SK-N-SH treated with all-trans-retinoic acid at 6 μM for 48 hours (cell line): Measurements from ENCODE around the gene NCAM1.

Experiments used
- ATAC-seq: fragments of 200-7000 bp; cut with Tn5 transposase; 3 replicates; pipeline ENCODE4 v1.9.1; 2020; ENCODE audit warnings: mild to moderate bottlenecking, moderate library complexity
- ARNTL ChIP-seq: fragments of 450-650 bp; formaldehyde crosslinking; IDR thresholded peaks from 2 replicates; pipeline ENCODE4 v1.5.0; 2020; ENCODE audit warnings: low read depth, mild to moderate bottlenecking, moderate library complexity, borderline replicate concordance
- BACH2 ChIP-seq: fragments of 250-450 bp; sonication (Bioruptor Pico); IDR thresholded peaks from 2 replicates; pipeline ENCODE4 v1.9.0; 2021; ENCODE audit warnings: mild to moderate bottlenecking, borderline replicate concordance
- CSDC2 ChIP-seq: fragments of 250-450 bp; sonication (Bioruptor Pico); IDR thresholded peaks from 2 replicates; pipeline ENCODE4 v1.5.0; 2020; ENCODE audit warnings: mild to moderate bottlenecking, moderate library complexity
- ESRRG ChIP-seq: fragments of 250-450 bp; sonication (Bioruptor Pico); IDR thresholded peaks from 2 replicates; pipeline ENCODE4 v1.6.1; 2021; ENCODE audit warnings: mild to moderate bottlenecking
- GLIS3 ChIP-seq: fragments of 250-450 bp; sonication (Bioruptor Pico); IDR thresholded peaks from 2 replicates; pipeline ENCODE4 v1.5.0; 2020; ENCODE audit warnings: mild to moderate bottlenecking, moderate library complexity
- ISL1 ChIP-seq: fragments of 250-450 bp; sonication (Bioruptor Pico); IDR thresholded peaks from 2 replicates; pipeline ENCODE4 v2.1.2; 2022; ENCODE audit warnings: mild to moderate bottlenecking, moderate library complexity
- OSR1 ChIP-seq: fragments of 250-450 bp; sonication (Bioruptor Pico); IDR thresholded peaks from 2 replicates; pipeline ENCODE4 v1.8.0; 2022; ENCODE audit warnings: moderate library complexity, mild to moderate bottlenecking, inconsistent platforms
- PPARA ChIP-seq: fragments of 250-450 bp; sonication (Bioruptor Pico); IDR thresholded peaks from 2 replicates; pipeline ENCODE4 v1.5.0; 2020; ENCODE audit warnings: mild to moderate bottlenecking, borderline replicate concordance
- RARB ChIP-seq: fragments of 250-450 bp; sonication (Bioruptor Pico); IDR thresholded peaks from 2 replicates; pipeline ENCODE4 v1.8.0; 2021; ENCODE audit warnings: mild to moderate bottlenecking, moderate library complexity
- SNAI2 ChIP-seq: fragments of 250-450 bp; sonication (Bioruptor Pico); IDR thresholded peaks from 2 replicates; pipeline ENCODE4 v1.5.0; 2020; ENCODE audit warnings: mild to moderate bottlenecking, moderate library complexity
- TCF4 ChIP-seq: fragments of 250-450 bp; sonication (Bioruptor Pico); IDR thresholded peaks from 2 replicates; pipeline ENCODE4 v1.8.0; 2021; ENCODE audit warnings: mild to moderate bottlenecking, moderate library complexity, borderline replicate concordance
- TOX ChIP-seq: fragments of 250-450 bp; sonication (Bioruptor Pico); IDR thresholded peaks from 2 replicates; pipeline ENCODE4 v1.8.0; 2021; ENCODE audit warnings: mild to moderate bottlenecking, moderate library complexity, borderline replicate concordance
- ZC3H10 ChIP-seq: fragments of 250-450 bp; sonication (Bioruptor Pico); IDR thresholded peaks from 2 replicates; pipeline ENCODE4 v1.5.1; 2021; ENCODE audit warnings: mild to moderate bottlenecking, moderate library complexity
- ZFP3 ChIP-seq: fragments of 250-450 bp; sonication (Bioruptor Pico); IDR thresholded peaks from 2 replicates; pipeline ENCODE4 v1.5.0; 2020; ENCODE audit warnings: mild to moderate bottlenecking, moderate library complexity
- ZFP30 ChIP-seq: fragments of 450-650 bp; formaldehyde crosslinking; IDR thresholded peaks from 2 replicates; pipeline ENCODE4 v1.5.0; 2022; ENCODE audit warnings: mild to moderate bottlenecking, moderate library complexity
- ZNF565 ChIP-seq: fragments of 450-650 bp; formaldehyde crosslinking; conservative IDR thresholded peaks from 2 replicates; pipeline ENCODE4 v1.5.0; 2020; ENCODE audit warnings: low read depth, mild to moderate bottlenecking, moderate library complexity
- ZNF70 ChIP-seq: fragments of 450-650 bp; formaldehyde crosslinking; IDR thresholded peaks from 2 replicates; pipeline ENCODE4 v1.5.0; 2020; ENCODE audit warnings: mild to moderate bottlenecking, moderate library complexity
- ZNF8 ChIP-seq: fragments of 450-650 bp; formaldehyde crosslinking; IDR thresholded peaks from 2 replicates; pipeline ENCODE4 v1.5.0; 2020; ENCODE audit warnings: mild to moderate bottlenecking, moderate library complexity
- TF ChIP-seq, protein P1 (sequence below): fragments of 250-450 bp; sonication (Bioruptor Pico); IDR thresholded peaks from 2 replicates; pipeline ENCODE4 v1.5.1; 2021; ENCODE audit warnings: mild to moderate bottlenecking, moderate library complexity
- TF ChIP-seq, protein P2 (sequence below): fragments of 250-450 bp; sonication (Bioruptor Pico); IDR thresholded peaks from 2 replicates; pipeline ENCODE4 v1.5.0; 2020; ENCODE audit warnings: mild to moderate bottlenecking, moderate library complexity
- TF ChIP-seq, protein P3 (sequence below): fragments of 250-450 bp; sonication (Bioruptor Pico); IDR thresholded peaks from 2 replicates; pipeline ENCODE4 v1.8.0; 2020; ENCODE audit warnings: mild to moderate bottlenecking, moderate library complexity, borderline replicate concordance
- TF ChIP-seq, protein P4 (sequence below): fragments of 250-450 bp; sonication (Bioruptor Pico); IDR thresholded peaks from 2 replicates; pipeline ENCODE4 v1.8.0; 2021; ENCODE audit warnings: low read depth, mild to moderate bottlenecking, moderate library complexity, borderline replicate concordance
- TF ChIP-seq, protein P5 (sequence below): fragments of 250-450 bp; sonication (Bioruptor Pico); IDR thresholded peaks from 2 replicates; pipeline ENCODE4 v1.5.1; 2020; ENCODE audit warnings: low read depth, mild to moderate bottlenecking, moderate library complexity

Gene NCAM1

DNA sequence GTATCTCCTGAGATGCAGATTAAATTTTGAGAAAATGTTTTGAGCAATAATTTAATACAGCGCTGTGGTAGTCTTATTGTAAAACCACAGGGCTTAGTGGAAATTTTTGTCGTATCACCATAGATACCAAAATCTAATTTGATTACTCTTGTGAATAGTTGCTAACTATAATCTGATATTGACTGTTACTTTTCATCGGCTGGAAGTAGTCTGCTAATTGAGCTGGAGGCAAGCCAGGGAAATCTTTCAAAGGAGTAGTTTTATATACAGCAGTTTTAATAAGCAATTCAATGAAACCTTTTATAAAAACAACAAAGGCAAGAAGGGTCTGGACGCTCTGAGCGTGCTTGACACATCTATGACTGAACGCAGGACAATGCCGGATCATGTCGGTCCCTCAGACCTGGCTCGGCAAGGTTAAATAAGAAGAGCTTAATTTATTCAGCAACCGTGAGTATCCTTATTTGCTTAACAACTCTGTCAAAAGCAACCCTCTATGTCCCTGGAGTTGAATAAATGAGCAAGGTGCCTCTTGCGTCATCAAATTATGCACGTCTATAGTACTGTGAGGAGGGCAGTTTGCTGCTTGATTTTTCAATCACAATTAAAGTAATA lies 121.2 kb downstream of the NCAM1 start:
- TF ChIP-seq BACH2, result no peak
- no peak for TF ChIP-seq ISL1 (CRISPR knock-in tag)
- no peak for TF ChIP-seq TOX (CRISPR knock-in tag)
- TF ChIP-seq SNAI2 (CRISPR knock-in tag), result no peak
- TF ChIP-seq TCF4 (CRISPR knock-in tag), result no peak
- no peak for TF ChIP-seq OSR1
- TF ChIP-seq, protein P1, sequence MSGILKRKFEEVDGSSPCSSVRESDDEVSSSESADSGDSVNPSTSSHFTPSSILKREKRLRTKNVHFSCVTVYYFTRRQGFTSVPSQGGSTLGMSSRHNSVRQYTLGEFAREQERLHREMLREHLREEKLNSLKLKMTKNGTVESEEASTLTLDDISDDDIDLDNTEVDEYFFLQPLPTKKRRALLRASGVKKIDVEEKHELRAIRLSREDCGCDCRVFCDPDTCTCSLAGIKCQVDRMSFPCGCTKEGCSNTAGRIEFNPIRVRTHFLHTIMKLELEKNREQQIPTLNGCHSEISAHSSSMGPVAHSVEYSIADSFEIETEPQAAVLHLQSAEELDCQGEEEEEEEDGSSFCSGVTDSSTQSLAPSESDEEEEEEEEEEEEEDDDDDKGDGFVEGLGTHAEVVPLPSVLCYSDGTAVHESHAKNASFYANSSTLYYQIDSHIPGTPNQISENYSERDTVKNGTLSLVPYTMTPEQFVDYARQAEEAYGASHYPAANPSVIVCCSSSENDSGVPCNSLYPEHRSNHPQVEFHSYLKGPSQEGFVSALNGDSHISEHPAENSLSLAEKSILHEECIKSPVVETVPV, result no peak
- TF ChIP-seq ESRRG, result no peak
- no peak for TF ChIP-seq PPARA (CRISPR knock-in tag)
- no peak for TF ChIP-seq ZFP3
- no peak for TF ChIP-seq CSDC2 (CRISPR knock-in tag)
- no peak for ATAC-seq

DNA sequence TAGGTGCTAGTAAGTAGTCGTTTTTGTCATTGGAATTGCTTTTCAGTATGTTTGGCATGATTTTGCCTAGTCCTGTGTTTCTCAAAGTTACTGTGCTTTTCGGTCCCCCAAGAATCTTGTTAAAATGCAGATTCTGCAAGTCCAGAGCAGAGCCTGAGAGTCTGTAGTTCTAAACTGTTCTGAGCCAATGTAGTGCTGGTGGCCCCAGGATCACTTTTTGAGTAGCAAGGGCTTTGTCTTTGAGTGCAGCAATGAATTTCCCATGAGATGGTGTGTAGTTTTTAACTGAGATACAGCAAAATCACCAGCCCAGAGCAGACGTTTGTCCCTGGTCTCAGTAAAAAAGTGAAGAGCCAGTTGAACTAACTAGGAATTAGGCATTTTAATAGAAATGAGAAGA lies 122.4 kb downstream of the NCAM1 start:
- TF ChIP-seq ZFP30 (CRISPR knock-in tag) (no peak), BACH2 (no peak), CSDC2 (CRISPR knock-in tag) (no peak), SNAI2 (CRISPR knock-in tag) (no peak), ARNTL (CRISPR knock-in tag) (no peak)
- TF ChIP-seq, all 23 proteins: peak for 0

DNA sequence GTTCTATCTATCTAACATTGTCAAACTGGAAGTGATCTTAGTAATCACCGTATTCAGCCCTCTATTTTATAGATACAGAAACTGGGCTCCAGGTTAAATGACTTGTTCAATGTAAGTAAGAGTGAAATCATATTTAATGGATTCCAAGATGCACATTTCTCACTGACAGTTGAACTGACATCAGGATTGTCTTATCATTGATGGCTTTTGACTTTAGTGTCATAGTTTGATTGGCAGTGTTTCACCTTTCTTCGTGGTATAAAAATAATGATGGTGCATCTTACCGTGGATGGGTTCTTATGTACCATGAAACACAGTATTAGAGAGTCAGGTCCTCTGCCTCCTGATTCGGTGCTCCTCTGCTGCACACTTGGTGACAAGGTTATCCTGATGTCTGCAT lies 123.1 kb downstream of the NCAM1 start:
- TF ChIP-seq RARB (CRISPR knock-in tag), result no peak
- no peak for TF ChIP-seq ZNF8 (CRISPR knock-in tag)
- TF ChIP-seq ESRRG, result no peak
- no peak for TF ChIP-seq ARNTL (CRISPR knock-in tag)
- no peak for TF ChIP-seq CSDC2 (CRISPR knock-in tag)
- TF ChIP-seq ZNF565, result no peak
- TF ChIP-seq TOX (CRISPR knock-in tag), result no peak
- ATAC-seq, result no peak

More for the DNA sequence above, 122.4 kb downstream of the NCAM1 start:
- no peak for ATAC-seq

DNA sequence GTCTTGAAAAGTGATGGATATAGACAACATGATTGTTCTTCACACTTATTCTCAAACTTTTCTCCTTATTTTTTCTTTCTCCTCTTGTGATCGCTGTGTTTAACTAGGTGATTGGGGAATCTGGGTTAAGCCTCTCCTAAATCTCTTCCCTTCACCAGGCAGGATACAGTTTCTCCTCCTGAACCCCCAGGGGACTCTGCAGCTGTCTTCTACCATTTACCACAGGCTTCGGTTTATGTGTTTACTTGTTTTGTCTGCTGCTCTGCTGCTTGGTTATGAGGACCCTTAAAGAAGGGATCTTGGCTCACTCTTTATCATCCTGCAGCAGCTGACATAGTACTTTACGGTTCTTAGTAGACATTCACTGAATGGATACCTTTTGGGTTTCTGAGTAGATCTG lies 124.2 kb downstream of the NCAM1 start:
- TF ChIP-seq, protein P2, sequence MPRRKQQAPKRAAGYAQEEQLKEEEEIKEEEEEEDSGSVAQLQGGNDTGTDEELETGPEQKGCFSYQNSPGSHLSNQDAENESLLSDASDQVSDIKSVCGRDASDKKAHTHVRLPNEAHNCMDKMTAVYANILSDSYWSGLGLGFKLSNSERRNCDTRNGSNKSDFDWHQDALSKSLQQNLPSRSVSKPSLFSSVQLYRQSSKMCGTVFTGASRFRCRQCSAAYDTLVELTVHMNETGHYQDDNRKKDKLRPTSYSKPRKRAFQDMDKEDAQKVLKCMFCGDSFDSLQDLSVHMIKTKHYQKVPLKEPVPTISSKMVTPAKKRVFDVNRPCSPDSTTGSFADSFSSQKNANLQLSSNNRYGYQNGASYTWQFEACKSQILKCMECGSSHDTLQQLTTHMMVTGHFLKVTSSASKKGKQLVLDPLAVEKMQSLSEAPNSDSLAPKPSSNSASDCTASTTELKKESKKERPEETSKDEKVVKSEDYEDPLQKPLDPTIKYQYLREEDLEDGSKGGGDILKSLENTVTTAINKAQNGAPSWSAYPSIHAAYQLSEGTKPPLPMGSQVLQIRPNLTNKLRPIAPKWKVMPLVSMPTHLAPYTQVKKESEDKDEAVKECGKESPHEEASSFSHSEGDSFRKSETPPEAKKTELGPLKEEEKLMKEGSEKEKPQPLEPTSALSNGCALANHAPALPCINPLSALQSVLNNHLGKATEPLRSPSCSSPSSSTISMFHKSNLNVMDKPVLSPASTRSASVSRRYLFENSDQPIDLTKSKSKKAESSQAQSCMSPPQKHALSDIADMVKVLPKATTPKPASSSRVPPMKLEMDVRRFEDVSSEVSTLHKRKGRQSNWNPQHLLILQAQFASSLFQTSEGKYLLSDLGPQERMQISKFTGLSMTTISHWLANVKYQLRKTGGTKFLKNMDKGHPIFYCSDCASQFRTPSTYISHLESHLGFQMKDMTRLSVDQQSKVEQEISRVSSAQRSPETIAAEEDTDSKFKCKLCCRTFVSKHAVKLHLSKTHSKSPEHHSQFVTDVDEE, result no peak
- no peak for TF ChIP-seq ZFP30 (CRISPR knock-in tag)
- TF ChIP-seq, all 23 proteins: peak for 0
- ATAC-seq, result no peak

DNA sequence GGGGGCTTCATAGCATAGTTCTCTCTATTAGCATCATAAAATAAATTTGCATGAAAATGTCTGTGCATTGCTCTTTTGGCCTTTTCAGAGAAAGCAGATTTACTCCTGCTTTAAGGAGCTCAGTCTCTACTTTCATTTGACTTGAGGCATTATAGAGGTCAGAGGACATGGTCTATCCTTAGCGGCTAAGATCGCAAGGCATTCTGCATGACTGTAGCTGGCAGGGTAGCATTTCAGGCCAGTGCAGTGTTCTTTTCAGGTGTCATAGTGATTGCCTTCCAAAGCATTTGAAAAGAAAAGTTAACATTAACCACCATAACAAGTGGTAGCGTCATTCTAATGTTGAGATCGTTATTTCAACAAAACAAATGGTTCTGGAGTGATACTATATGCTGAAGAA lies 126.5 kb downstream of the NCAM1 start:
- TF ChIP-seq SNAI2 (CRISPR knock-in tag) (no peak), CSDC2 (CRISPR knock-in tag) (no peak), TOX (CRISPR knock-in tag) (no peak), ZNF565 (no peak), OSR1 (no peak), BACH2 (no peak), GLIS3 (CRISPR knock-in tag) (no peak), ARNTL (CRISPR knock-in tag) (no peak), ISL1 (CRISPR knock-in tag) (no peak), ZNF8 (CRISPR knock-in tag) (no peak), ZNF70 (CRISPR knock-in tag) (no peak), PPARA (CRISPR knock-in tag) (no peak), TCF4 (CRISPR knock-in tag) (no peak), ZFP3 (no peak), ZC3H10 (CRISPR knock-in tag) (no peak)
- TF ChIP-seq, protein P3, sequence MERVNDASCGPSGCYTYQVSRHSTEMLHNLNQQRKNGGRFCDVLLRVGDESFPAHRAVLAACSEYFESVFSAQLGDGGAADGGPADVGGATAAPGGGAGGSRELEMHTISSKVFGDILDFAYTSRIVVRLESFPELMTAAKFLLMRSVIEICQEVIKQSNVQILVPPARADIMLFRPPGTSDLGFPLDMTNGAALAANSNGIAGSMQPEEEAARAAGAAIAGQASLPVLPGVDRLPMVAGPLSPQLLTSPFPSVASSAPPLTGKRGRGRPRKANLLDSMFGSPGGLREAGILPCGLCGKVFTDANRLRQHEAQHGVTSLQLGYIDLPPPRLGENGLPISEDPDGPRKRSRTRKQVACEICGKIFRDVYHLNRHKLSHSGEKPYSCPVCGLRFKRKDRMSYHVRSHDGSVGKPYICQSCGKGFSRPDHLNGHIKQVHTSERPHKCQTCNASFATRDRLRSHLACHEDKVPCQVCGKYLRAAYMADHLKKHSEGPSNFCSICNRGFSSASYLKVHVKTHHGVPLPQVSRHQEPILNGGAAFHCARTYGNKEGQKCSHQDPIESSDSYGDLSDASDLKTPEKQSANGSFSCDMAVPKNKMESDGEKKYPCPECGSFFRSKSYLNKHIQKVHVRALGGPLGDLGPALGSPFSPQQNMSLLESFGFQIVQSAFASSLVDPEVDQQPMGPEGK (CRISPR knock-in tag), result no peak
- TF ChIP-seq, protein P4, sequence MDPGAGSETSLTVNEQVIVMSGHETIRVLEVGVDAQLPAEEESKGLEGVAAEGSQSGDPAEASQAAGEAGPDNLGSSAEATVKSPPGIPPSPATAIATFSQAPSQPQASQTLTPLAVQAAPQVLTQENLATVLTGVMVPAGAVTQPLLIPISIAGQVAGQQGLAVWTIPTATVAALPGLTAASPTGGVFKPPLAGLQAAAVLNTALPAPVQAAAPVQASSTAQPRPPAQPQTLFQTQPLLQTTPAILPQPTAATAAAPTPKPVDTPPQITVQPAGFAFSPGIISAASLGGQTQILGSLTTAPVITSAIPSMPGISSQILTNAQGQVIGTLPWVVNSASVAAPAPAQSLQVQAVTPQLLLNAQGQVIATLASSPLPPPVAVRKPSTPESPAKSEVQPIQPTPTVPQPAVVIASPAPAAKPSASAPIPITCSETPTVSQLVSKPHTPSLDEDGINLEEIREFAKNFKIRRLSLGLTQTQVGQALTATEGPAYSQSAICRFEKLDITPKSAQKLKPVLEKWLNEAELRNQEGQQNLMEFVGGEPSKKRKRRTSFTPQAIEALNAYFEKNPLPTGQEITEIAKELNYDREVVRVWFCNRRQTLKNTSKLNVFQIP, result no peak
- TF ChIP-seq, protein P5, sequence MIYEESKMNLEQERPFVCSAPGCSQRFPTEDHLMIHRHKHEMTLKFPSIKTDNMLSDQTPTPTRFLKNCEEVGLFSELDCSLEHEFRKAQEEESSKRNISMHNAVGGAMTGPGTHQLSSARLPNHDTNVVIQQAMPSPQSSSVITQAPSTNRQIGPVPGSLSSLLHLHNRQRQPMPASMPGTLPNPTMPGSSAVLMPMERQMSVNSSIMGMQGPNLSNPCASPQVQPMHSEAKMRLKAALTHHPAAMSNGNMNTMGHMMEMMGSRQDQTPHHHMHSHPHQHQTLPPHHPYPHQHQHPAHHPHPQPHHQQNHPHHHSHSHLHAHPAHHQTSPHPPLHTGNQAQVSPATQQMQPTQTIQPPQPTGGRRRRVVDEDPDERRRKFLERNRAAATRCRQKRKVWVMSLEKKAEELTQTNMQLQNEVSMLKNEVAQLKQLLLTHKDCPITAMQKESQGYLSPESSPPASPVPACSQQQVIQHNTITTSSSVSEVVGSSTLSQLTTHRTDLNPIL (CRISPR knock-in tag), result no peak
- TF ChIP-seq, protein P1, result no peak
- no peak for ATAC-seq
